ENCODE results near the gene TMEM87B.

TMEM87B gene

GRCh38 chr2:112150851-112151250 is 95.8 kb downstream of the TMEM87B start:
- DNase-seq (ENCODE audit: low spot score) = no peak

GRCh38 chr2:112151271-112151670 is 96.2 kb downstream of the TMEM87B start:
- DNase-seq (ENCODE audit: low spot score) = no peak

- no peak for DNase-seq (ENCODE audit: low spot score)
Observed at GRCh38 chr2:112151701-112152440, 96.8 kb downstream of the TMEM87B start.

- no peak for DNase-seq (ENCODE audit: low spot score)
Observed at GRCh38 chr2:112152476-112153178, 97.6 kb downstream of the TMEM87B start.

GRCh38 chr2:112153179-112153490 is 98.1 kb downstream of the TMEM87B start:
- no peak for DNase-seq (ENCODE audit: low spot score)

- DNase-seq (ENCODE audit: low spot score) = no peak
Observed at GRCh38 chr2:112153501-112153900, 98.4 kb downstream of the TMEM87B start.

- no peak for DNase-seq (ENCODE audit: low spot score)
Observed at GRCh38 chr2:112154246-112155117, 99.4 kb downstream of the TMEM87B start.

GRCh38 chr2:112155331-112156151 is 100.5 kb downstream of the TMEM87B start:
- no peak for DNase-seq (ENCODE audit: low spot score)

- DNase-seq (ENCODE audit: low spot score) = peak; percentile 56
Observed at GRCh38 chr2:112156152-112156986, 101.3 kb downstream of the TMEM87B start.

- no peak for DNase-seq (ENCODE audit: low spot score)
Observed at GRCh38 chr2:112157472-112157871, 102.4 kb downstream of the TMEM87B start.

GRCh38 chr2:112159454-112159921 is 104.4 kb downstream of the TMEM87B start:
- DNase-seq (ENCODE audit: low spot score) = no peak

GRCh38 chr2:112160283-112161250 is 105.5 kb downstream of the TMEM87B start:
- no peak for DNase-seq (ENCODE audit: low spot score)

- no peak for DNase-seq (ENCODE audit: low spot score)
Observed at GRCh38 chr2:112161431-112162145, 106.5 kb downstream of the TMEM87B start.

- no peak for DNase-seq (ENCODE audit: low spot score)
Observed at GRCh38 chr2:112162341-112162740, 107.3 kb downstream of the TMEM87B start.

- DNase-seq (ENCODE audit: low spot score) = no peak
Observed at GRCh38 chr2:112162956-112163355, 107.9 kb downstream of the TMEM87B start.

GRCh38 chr2:112163541-112163981 is 108.5 kb downstream of the TMEM87B start:
- DNase-seq (ENCODE audit: low spot score) = no peak

- no peak for DNase-seq (ENCODE audit: low spot score)
Observed at GRCh38 chr2:112164876-112165275, 109.8 kb downstream of the TMEM87B start.

- DNase-seq (ENCODE audit: low spot score) = no peak
Observed at GRCh38 chr2:112165296-112165695, 110.2 kb downstream of the TMEM87B start.
